AG09319 (cell line): ENCODE results near the gene LKAAEAR1.
A peak's percentile ranks its signal among the peaks of the same experiment; 100 is the strongest.

Source experiments
- DNase-seq: peaks from one replicate; pipeline ENCODE4 v3.0.0-alpha.2; 2010; ENCODE audit warnings: low read depth; ENCODE audit errors: extremely low read depth
- CTCF ChIP-seq: IDR thresholded peaks from 2 replicates; pipeline ENCODE4 v1.5.1; 2011; ENCODE audit warnings: low read depth, mild to moderate bottlenecking, inconsistent platforms, low read length, moderate library complexity

The LKAAEAR1 gene

GRCh38 chr20:64103871-64104666 lies 19.9 kb upstream of the LKAAEAR1 start:
- no peak for DNase-seq
- no peak for TF ChIP-seq CTCF

- TF ChIP-seq CTCF: no peak
- no peak for DNase-seq
Measured at GRCh38 chr20:64102647-64103354, 18.6 kb upstream of the LKAAEAR1 start.

- peak; percentile 37 for TF ChIP-seq CTCF
- DNase-seq: no peak
Measured at GRCh38 chr20:64101731-64102621, 17.8 kb upstream of the LKAAEAR1 start.

- no peak for DNase-seq
- no peak for TF ChIP-seq CTCF
Measured at GRCh38 chr20:64100946-64101688, 16.9 kb upstream of the LKAAEAR1 start.

- no peak for TF ChIP-seq CTCF
- no peak for DNase-seq
Measured at GRCh38 chr20:64100566-64100888, 16.3 kb upstream of the LKAAEAR1 start.

- DNase-seq: no peak
- no peak for TF ChIP-seq CTCF
Measured at GRCh38 chr20:64099880-64100565, 15.8 kb upstream of the LKAAEAR1 start.
